Activated B cell treated with CpG ODN at 0.5 μM for 24 hours (primary cell): ENCODE data around the gene EPHB2. TPM values are rescaled to one million over a fixed set of nuclear protein-coding genes. Genes with fewer than 3 reads are reported as not detected.

ENCODE experiments used
- ATAC-seq: fragments of 200-7000 bp; cut with Tn5 transposase; one replicate; pipeline ENCODE4 v1.10.0; 2021; ENCODE audit warnings: low read depth, mild to moderate bottlenecking, moderate library complexity
- CTCF ChIA-PET: fragments of 350-600 bp; sonication (Branson Sonifier 250); formaldehyde crosslinking; loops from one replicate; lab custom pipeline; 2021; ENCODE audit warnings: antibody characterized with exemption; lab: Charles Lee
- POLR2A ChIA-PET: fragments of 350-600 bp; sonication (Branson Sonifier 250); formaldehyde crosslinking; loops from one replicate; lab custom pipeline; 2021; ENCODE audit warnings: antibody characterized with exemption; lab: Charles Lee
- DNase-seq: peaks from one replicate; pipeline ENCODE4 v3.0.0; 2022
- H3K27ac Mint-ChIP-seq: one replicate; pipeline ENCODE4 v1.8.0; 2020; ENCODE audit warnings: mixed read lengths
- H3K27me3 Mint-ChIP-seq: one replicate; pipeline ENCODE4 v1.8.0; 2021; ENCODE audit warnings: mixed read lengths
- H3K36me3 Mint-ChIP-seq: one replicate; pipeline ENCODE4 v1.8.0; 2021; ENCODE audit warnings: low read depth, mixed read lengths
- H3K4me1 Mint-ChIP-seq: one replicate; pipeline ENCODE4 v1.8.0; 2021; ENCODE audit warnings: mixed read lengths
- H3K4me3 Mint-ChIP-seq: one replicate; pipeline ENCODE4 v1.8.0; 2020; ENCODE audit warnings: mild to moderate bottlenecking, mixed read lengths
- H3K9me3 Mint-ChIP-seq: one replicate; pipeline ENCODE4 v1.8.0; 2020; ENCODE audit warnings: mixed read lengths
- CTCF ChIP-seq: fragments of 200-600 bp; IDR thresholded peaks from one replicate; pipeline ENCODE4 v1.8.0; 2022; ENCODE audit warnings: antibody characterized with exemption, mild to moderate bottlenecking
- intact Hi-C: fragments of 100-400 bp; cut with micrococcal nuclease; formaldehyde crosslinking; loops from one replicate; pipeline ENCODE4 v1.15.1; 2024
- total RNA-seq: library from RNA; stranded (reverse); gene quantifications from 2 replicates; pipeline ENCODE4 v1.2.3, GENCODE V29; 2022

Gene EPHB2
- total RNA-seq, 1 donor from 2014 or later: 0.13 TPM

GRCh38 chr1:22681556-22682276, 28.9 kb upstream of the EPHB2 start:
- Mint-ChIP-seq H3K27ac (no peak overlapping the region), H3K4me1 (no peaks in the 10 kb centered on the region), H3K4me3 (no peak overlapping the region), H3K9me3 (no peaks in the 10 kb centered on the region), H3K27me3 (peaks cover 20% of the 10 kb centered on the region), H3K36me3 (no peaks in the 10 kb centered on the region)
- no peak for TF ChIP-seq CTCF
- ChIA-PET CTCF (no interaction called here), POLR2A (no interaction called here)
- intact Hi-C loops: no loop called here
- no peak for DNase-seq
- ATAC-seq: no peak

- ChIA-PET CTCF (no interaction called here), POLR2A (no interaction called here)
- peaks cover 24% of the 10 kb centered on the region for H3K27me3 Mint-ChIP-seq
- H3K4me1 Mint-ChIP-seq: no peaks in the 10 kb centered on the region
- DNase-seq (no peak), ATAC-seq (no peak)
- intact Hi-C loops: no loop called here
- TF ChIP-seq CTCF: no peak
- H3K27ac Mint-ChIP-seq: no peak overlapping the region
- H3K36me3 Mint-ChIP-seq: no peaks in the 10 kb centered on the region
- no peaks in the 10 kb centered on the region for H3K9me3 Mint-ChIP-seq
- no peak overlapping the region for H3K4me3 Mint-ChIP-seq
Observed at GRCh38 chr1:22683547-22683946, 27.1 kb upstream of the EPHB2 start.

- ChIA-PET CTCF (no interaction called here), POLR2A (no interaction called here)
- ATAC-seq: no peak
- H3K4me3 Mint-ChIP-seq: no peak overlapping the region
- no peaks in the 10 kb centered on the region for H3K36me3 Mint-ChIP-seq
- H3K9me3 Mint-ChIP-seq: no peaks in the 10 kb centered on the region
- no peak for DNase-seq
- no peak overlapping the region for H3K27ac Mint-ChIP-seq
- peaks cover 26% of the 10 kb centered on the region for H3K27me3 Mint-ChIP-seq
- no peak for TF ChIP-seq CTCF
- intact Hi-C loops: no loop called here
- H3K4me1 Mint-ChIP-seq: no peaks in the 10 kb centered on the region
Observed at GRCh38 chr1:22685591-22686059, 25.0 kb upstream of the EPHB2 start.

- H3K27me3 Mint-ChIP-seq: peaks cover 24% of the 10 kb centered on the region
- H3K4me3 Mint-ChIP-seq: no peak overlapping the region
Observed at GRCh38 chr1:22687191-22687590, 23.4 kb upstream of the EPHB2 start.

GRCh38 chr1:22688466-22688865, 22.2 kb upstream of the EPHB2 start:
- DNase-seq: no peak
- no peak overlapping the region for H3K27ac Mint-ChIP-seq
- peaks cover 24% of the 10 kb centered on the region for H3K27me3 Mint-ChIP-seq
- no peaks in the 10 kb centered on the region for H3K4me1 Mint-ChIP-seq
- H3K36me3 Mint-ChIP-seq: no peaks in the 10 kb centered on the region
- ChIA-PET CTCF (no interaction called here), POLR2A (no interaction called here)
- H3K4me3 Mint-ChIP-seq: no peak overlapping the region
- no peak for TF ChIP-seq CTCF
- ATAC-seq: no peak
- no peaks in the 10 kb centered on the region for H3K9me3 Mint-ChIP-seq
- intact Hi-C loops: no loop called here

More at GRCh38 chr1:22687191-22687590, 23.4 kb upstream of the EPHB2 start:
- ChIA-PET CTCF (no interaction called here), POLR2A (no interaction called here)
- ATAC-seq (no peak), DNase-seq (no peak)
- no peaks in the 10 kb centered on the region for H3K36me3 Mint-ChIP-seq
- no peak for TF ChIP-seq CTCF
- intact Hi-C loops: no loop called here
- no peak overlapping the region for H3K27ac Mint-ChIP-seq
- H3K9me3 Mint-ChIP-seq: no peaks in the 10 kb centered on the region
- H3K4me1 Mint-ChIP-seq: no peaks in the 10 kb centered on the region
